KMS-11 (cell line): Measurements from ENCODE around the gene RASA3.

Experiments
- H2AFZ ChIP-seq: fragments of 200-600 bp; sonication (generic); 2 replicates; pipeline ENCODE4 v1.6.1; 2016; ENCODE audit warnings: antibody characterized with exemption, mixed run types, low read depth
- H3K27ac ChIP-seq: fragments of 200-600 bp; sonication (generic); 2 replicates; pipeline ENCODE4 v1.6.1; 2016; ENCODE audit warnings: mild to moderate bottlenecking, mixed run types
- H3K27me3 ChIP-seq: fragments of 200-600 bp; sonication (generic); 2 replicates; pipeline ENCODE4 v1.6.1; 2017; ENCODE audit warnings: mild to moderate bottlenecking, low read depth, mixed run types, moderate library complexity; ENCODE audit not compliant: insufficient read depth
- H3K36me3 ChIP-seq: fragments of 200-600 bp; sonication (generic); 2 replicates; pipeline ENCODE4 v1.6.1; 2017; ENCODE audit warnings: mild to moderate bottlenecking, mixed run types; ENCODE audit not compliant: insufficient read depth
- H3K4me1 ChIP-seq: fragments of 200-600 bp; sonication (generic); 2 replicates; pipeline ENCODE4 v1.6.1; 2016; ENCODE audit warnings: mild to moderate bottlenecking, low read depth, mixed run types; ENCODE audit not compliant: poor library complexity, severe bottlenecking
- H3K4me2 ChIP-seq: fragments of 200-600 bp; sonication (generic); 2 replicates; pipeline ENCODE4 v1.7.0; 2016; ENCODE audit warnings: mild to moderate bottlenecking, mixed run types
- H3K4me3 ChIP-seq: fragments of 200-600 bp; sonication (generic); IDR thresholded peaks from 2 replicates; pipeline ENCODE4 v1.6.1; 2017; ENCODE audit warnings: low read depth, low read length, mixed read lengths; ENCODE audit not compliant: insufficient read depth
- H3K79me2 ChIP-seq: fragments of 200-600 bp; sonication (generic); 2 replicates; pipeline ENCODE4 v1.6.1; 2016; ENCODE audit warnings: low read depth, mixed run types; ENCODE audit not compliant: insufficient read depth
- H3K9ac ChIP-seq: fragments of 200-600 bp; sonication (generic); 2 replicates; pipeline ENCODE4 v1.6.1; 2016; ENCODE audit warnings: mild to moderate bottlenecking, mixed run types
- H4K20me1 ChIP-seq: fragments of 200-600 bp; sonication (generic); 2 replicates; pipeline ENCODE4 v1.6.1; 2016; ENCODE audit warnings: mild to moderate bottlenecking, mixed run types; ENCODE audit not compliant: insufficient read depth
- CTCF ChIP-seq: fragments of 200-600 bp; sonication (generic); conservative IDR thresholded peaks from 2 replicates; pipeline ENCODE4 v1.6.1; 2017; ENCODE audit warnings: low read depth, mild to moderate bottlenecking, antibody characterized with exemption, low read length, moderate library complexity, mixed read lengths

Gene RASA3

GRCh38 chr13:114027046-114027715 is 105.2 kb downstream of the RASA3 start:
- Histone ChIP-seq H3K36me3 (no peaks in the 10 kb centered on the region), H4K20me1 (no peaks in the 10 kb centered on the region), H3K9ac (no peak overlapping the region), H3K79me2 (no peaks in the 10 kb centered on the region), H2AFZ (no peak overlapping the region), H3K27me3 (no peaks in the 10 kb centered on the region), H3K4me2 (no peak overlapping the region), H3K4me1 (no peaks in the 10 kb centered on the region), H3K27ac (no peak overlapping the region), H3K4me3 (no peak overlapping the region)
- TF ChIP-seq CTCF, result no peak

GRCh38 chr13:114026481-114026880 is 105.9 kb downstream of the RASA3 start:
- Histone ChIP-seq H4K20me1 (no peaks in the 10 kb centered on the region), H3K27ac (no peak overlapping the region), H3K36me3 (no peaks in the 10 kb centered on the region), H3K27me3 (no peaks in the 10 kb centered on the region), H3K79me2 (no peaks in the 10 kb centered on the region), H3K4me2 (no peak overlapping the region), H3K9ac (no peak overlapping the region), H3K4me1 (no peaks in the 10 kb centered on the region), H2AFZ (no peak overlapping the region), H3K4me3 (no peak overlapping the region)
- TF ChIP-seq CTCF, result no peak

- no peaks in the 10 kb centered on the region for H3K4me1 ChIP-seq
- H3K27me3 ChIP-seq, result no peaks in the 10 kb centered on the region
- no peak overlapping the region for H3K27ac ChIP-seq
- no peaks in the 10 kb centered on the region for H3K79me2 ChIP-seq
- H4K20me1 ChIP-seq, result no peaks in the 10 kb centered on the region
- no peak overlapping the region for H3K4me3 ChIP-seq
- TF ChIP-seq CTCF, result no peak
- no peak overlapping the region for H3K9ac ChIP-seq
- H2AFZ ChIP-seq, result no peak overlapping the region
- no peaks in the 10 kb centered on the region for H3K36me3 ChIP-seq
- H3K4me2 ChIP-seq, result no peak overlapping the region
Measured at GRCh38 chr13:114025714-114026431, 106.5 kb downstream of the RASA3 start.

- H2AFZ ChIP-seq, result no peak overlapping the region
- no peaks in the 10 kb centered on the region for H3K36me3 ChIP-seq
- H3K27me3 ChIP-seq, result no peaks in the 10 kb centered on the region
- TF ChIP-seq CTCF, result no peak
- no peaks in the 10 kb centered on the region for H4K20me1 ChIP-seq
- H3K79me2 ChIP-seq, result no peaks in the 10 kb centered on the region
- no peaks in the 10 kb centered on the region for H3K4me1 ChIP-seq
- H3K27ac ChIP-seq, result no peak overlapping the region
- no peak overlapping the region for H3K9ac ChIP-seq
- no peak overlapping the region for H3K4me2 ChIP-seq
- no peak overlapping the region for H3K4me3 ChIP-seq
Measured at GRCh38 chr13:114025405-114025713, 107.1 kb downstream of the RASA3 start.
